ENCODE data around the gene CDKL4. TPM values are rescaled to one million over a fixed set of nuclear protein-coding genes. Genes with fewer than 3 reads are reported as not detected.

Gene CDKL4
- total RNA-seq, result 1 to 10 TPM in 1 of 2 donors, under 1 TPM in 1; 0.88 to 1.3 TPM
- polyA plus RNA-seq, result not detected
- long read RNA-seq, donor 1, result 0 reads
- long read RNA-seq, donor 2, result 0 reads

GRCh38 chr2:39243469-39244123, at the start of gene CDKL4:
Gene CDKL4 (minus strand): TSS chr2:39243970.
- intact Hi-C loops (cut with DNase I), result no loop called here
- DNase-seq, result no peak
- no peak within 1 kb of the TSS for H3K27ac ChIP-seq (ENCODE audit: low read depth in 1 of 2, low read length in 2 of 2)
- no peak within 1 kb of the TSS for H3K4me3 ChIP-seq (ENCODE audit: low read length in 2 of 2)
- no peaks in the 10 kb centered on the region for H3K9me3 ChIP-seq (ENCODE audit: control insufficient read depth, low read length)
- ATAC-seq (ENCODE audit: low FRiP score), result peak; percentile 57
- H3K36me3 ChIP-seq (ENCODE audit: control insufficient read depth in 1 of 2, insufficient read depth in 2 of 2, low read length in 1 of 2), result no peaks in the 10 kb centered on the region
- no peaks in the 10 kb centered on the region for H3K4me1 ChIP-seq (ENCODE audit: control insufficient read depth in 1 of 2, insufficient read depth in 2 of 2, low read length in 2 of 2)
- no peaks in the 10 kb centered on the region for H3K27me3 ChIP-seq (ENCODE audit: control insufficient read depth in 1 of 2, insufficient read depth in 2 of 2, low read length in 1 of 2)
- 55 to 70% methylated on average over 58 of the region's 58 CpGs for WGBS, 2 donors

GRCh38 chr2:39290433-39290832, 46.7 kb upstream of the CDKL4 start:
- DNase-seq, result no peak
- Histone ChIP-seq H3K27ac (ENCODE audit: low read depth in 1 of 2, low read length in 2 of 2) (no peak overlapping the region), H3K9me3 (ENCODE audit: control insufficient read depth, low read length) (no peaks in the 10 kb centered on the region), H3K4me1 (ENCODE audit: control insufficient read depth in 1 of 2, insufficient read depth in 2 of 2, low read length in 2 of 2) (no peaks in the 10 kb centered on the region), H3K27me3 (ENCODE audit: control insufficient read depth in 1 of 2, insufficient read depth in 2 of 2, low read length in 1 of 2) (no peaks in the 10 kb centered on the region), H3K4me3 (ENCODE audit: low read length in 2 of 2) (no peak overlapping the region), H3K36me3 (ENCODE audit: control insufficient read depth in 1 of 2, insufficient read depth in 2 of 2, low read length in 1 of 2) (peaks cover 0 to 6% of the 10 kb centered on the region in 2 donors)
- intact Hi-C loops (cut with DNase I), result no loop called here
- WGBS, 2 donors, result 84 to 94% methylated on average over 6 of the region's 6 CpGs
- ATAC-seq (ENCODE audit: low FRiP score), result no peak

- no peak overlapping the region for H3K4me3 ChIP-seq (ENCODE audit: low read length in 2 of 2)
- no peak for ATAC-seq (ENCODE audit: low FRiP score)
These were observed 45.8 kb upstream of the CDKL4 start for GRCh38 chr2:39289609-39290008.

GRCh38 chr2:39283561-39283960, 39.8 kb upstream of the CDKL4 start:
- H3K27ac ChIP-seq (ENCODE audit: low read depth in 1 of 2, low read length in 2 of 2), result no peak overlapping the region
- H3K4me1 ChIP-seq (ENCODE audit: control insufficient read depth in 1 of 2, insufficient read depth in 2 of 2, low read length in 2 of 2), result no peaks in the 10 kb centered on the region
- intact Hi-C loops (cut with DNase I), result no loop called here
- H3K9me3 ChIP-seq (ENCODE audit: control insufficient read depth, low read length), result no peaks in the 10 kb centered on the region
- WGBS, 2 donors, result 60 to 67% methylated on average over 1 of the region's 1 CpG
- no peak overlapping the region for H3K4me3 ChIP-seq (ENCODE audit: low read length in 2 of 2)
- no peak for ATAC-seq (ENCODE audit: low FRiP score)
- no peaks in the 10 kb centered on the region for H3K27me3 ChIP-seq (ENCODE audit: control insufficient read depth in 1 of 2, insufficient read depth in 2 of 2, low read length in 1 of 2)
- no peak for DNase-seq
- H3K36me3 ChIP-seq (ENCODE audit: control insufficient read depth in 1 of 2, insufficient read depth in 2 of 2, low read length in 1 of 2), result peaks cover 0 to 4% of the 10 kb centered on the region in 2 donors

More at GRCh38 chr2:39289609-39290008, 45.8 kb upstream of the CDKL4 start:
- no peaks in the 10 kb centered on the region for H3K4me1 ChIP-seq (ENCODE audit: control insufficient read depth in 1 of 2, insufficient read depth in 2 of 2, low read length in 2 of 2)
- no peak overlapping the region for H3K27ac ChIP-seq (ENCODE audit: low read depth in 1 of 2, low read length in 2 of 2)
- H3K9me3 ChIP-seq (ENCODE audit: control insufficient read depth, low read length), result no peaks in the 10 kb centered on the region
- intact Hi-C loops (cut with DNase I), result no loop called here
- peaks cover 0 to 6% of the 10 kb centered on the region in 2 donors for H3K36me3 ChIP-seq (ENCODE audit: control insufficient read depth in 1 of 2, insufficient read depth in 2 of 2, low read length in 1 of 2)
- DNase-seq, result no peak
- H3K27me3 ChIP-seq (ENCODE audit: control insufficient read depth in 1 of 2, insufficient read depth in 2 of 2, low read length in 1 of 2), result no peaks in the 10 kb centered on the region

- intact Hi-C loops (cut with DNase I), result no loop called here
- Histone ChIP-seq H3K4me3 (ENCODE audit: low read length in 2 of 2) (no peak overlapping the region), H3K27me3 (ENCODE audit: control insufficient read depth in 1 of 2, insufficient read depth in 2 of 2, low read length in 1 of 2) (no peaks in the 10 kb centered on the region), H3K4me1 (ENCODE audit: control insufficient read depth in 1 of 2, insufficient read depth in 2 of 2, low read length in 2 of 2) (no peaks in the 10 kb centered on the region), H3K36me3 (ENCODE audit: control insufficient read depth in 1 of 2, insufficient read depth in 2 of 2, low read length in 1 of 2) (peaks cover 4 to 8% of the 10 kb centered on the region in 2 donors), H3K27ac (ENCODE audit: low read depth in 1 of 2, low read length in 2 of 2) (no peak overlapping the region), H3K9me3 (ENCODE audit: control insufficient read depth, low read length) (no peaks in the 10 kb centered on the region)
- ATAC-seq (ENCODE audit: low FRiP score) (no peak), DNase-seq (no peak)
- WGBS, 2 donors, result 90 to 91% methylated on average over 3 of the region's 3 CpGs
These were observed 37.6 kb upstream of the CDKL4 start for GRCh38 chr2:39281391-39281790.

GRCh38 chr2:39275016-39275415, 31.2 kb upstream of the CDKL4 start:
- no peaks in the 10 kb centered on the region for H3K9me3 ChIP-seq (ENCODE audit: control insufficient read depth, low read length)
- H3K36me3 ChIP-seq (ENCODE audit: control insufficient read depth in 1 of 2, insufficient read depth in 2 of 2, low read length in 1 of 2), result peaks cover 3 to 4% of the 10 kb centered on the region in 2 donors
- 92 to 94% methylated on average over 1 of the region's 1 CpG for WGBS, 2 donors
- no peaks in the 10 kb centered on the region for H3K4me1 ChIP-seq (ENCODE audit: control insufficient read depth in 1 of 2, insufficient read depth in 2 of 2, low read length in 2 of 2)
- ATAC-seq (ENCODE audit: low FRiP score) (no peak), DNase-seq (no peak)
- intact Hi-C loops (cut with DNase I), result no loop called here
- no peak overlapping the region for H3K27ac ChIP-seq (ENCODE audit: low read depth in 1 of 2, low read length in 2 of 2)
- H3K27me3 ChIP-seq (ENCODE audit: control insufficient read depth in 1 of 2, insufficient read depth in 2 of 2, low read length in 1 of 2), result no peaks in the 10 kb centered on the region
- no peak overlapping the region for H3K4me3 ChIP-seq (ENCODE audit: low read length in 2 of 2)

- Histone ChIP-seq H3K4me3 (ENCODE audit: low read length in 2 of 2) (no peak overlapping the region), H3K27ac (ENCODE audit: low read depth in 1 of 2, low read length in 2 of 2) (no peak overlapping the region), H3K4me1 (ENCODE audit: control insufficient read depth in 1 of 2, insufficient read depth in 2 of 2, low read length in 2 of 2) (peaks cover 0 to 5% of the 10 kb centered on the region in 2 donors), H3K27me3 (ENCODE audit: control insufficient read depth in 1 of 2, insufficient read depth in 2 of 2, low read length in 1 of 2) (no peaks in the 10 kb centered on the region), H3K36me3 (ENCODE audit: control insufficient read depth in 1 of 2, insufficient read depth in 2 of 2, low read length in 1 of 2) (no peaks in the 10 kb centered on the region), H3K9me3 (ENCODE audit: control insufficient read depth, low read length) (no peaks in the 10 kb centered on the region)
- no peak for ATAC-seq (ENCODE audit: low FRiP score)
- no peak for DNase-seq
- 41 to 69% methylated on average over 3 of the region's 3 CpGs for WGBS, 2 donors
- intact Hi-C loops (cut with DNase I), result no loop called here
These were observed 26.2 kb upstream of the CDKL4 start for GRCh38 chr2:39269941-39270340.

GRCh38 chr2:39266916-39267434, 23.2 kb upstream of the CDKL4 start:
- H3K36me3 ChIP-seq (ENCODE audit: control insufficient read depth in 1 of 2, insufficient read depth in 2 of 2, low read length in 1 of 2), result no peaks in the 10 kb centered on the region
- no peak for DNase-seq
- no peaks in the 10 kb centered on the region for H3K27me3 ChIP-seq (ENCODE audit: control insufficient read depth in 1 of 2, insufficient read depth in 2 of 2, low read length in 1 of 2)
- 81 to 87% methylated on average over 3 of the region's 3 CpGs for WGBS, 2 donors
- no peak overlapping the region for H3K4me3 ChIP-seq (ENCODE audit: low read length in 2 of 2)
- H3K4me1 ChIP-seq (ENCODE audit: control insufficient read depth in 1 of 2, insufficient read depth in 2 of 2, low read length in 2 of 2), result peaks cover 0 to 5% of the 10 kb centered on the region in 2 donors
- intact Hi-C loops (cut with DNase I), result no loop called here
- ATAC-seq (ENCODE audit: low FRiP score), result no peak
- no peaks in the 10 kb centered on the region for H3K9me3 ChIP-seq (ENCODE audit: control insufficient read depth, low read length)
- H3K27ac ChIP-seq (ENCODE audit: low read depth in 1 of 2, low read length in 2 of 2), result no peak overlapping the region

- intact Hi-C loops (cut with DNase I), result no loop called here
- H3K36me3 ChIP-seq (ENCODE audit: control insufficient read depth in 1 of 2, insufficient read depth in 2 of 2, low read length in 1 of 2), result no peaks in the 10 kb centered on the region
- no peak for ATAC-seq (ENCODE audit: low FRiP score)
These were observed 22.5 kb upstream of the CDKL4 start for GRCh38 chr2:39266139-39266805.

More at GRCh38 chr2:39266139-39266805, 22.5 kb upstream of the CDKL4 start:
- 65% methylated on average over 3 of the region's 3 CpGs for WGBS, 2 donors
- no peak for DNase-seq
- no peaks in the 10 kb centered on the region for H3K27me3 ChIP-seq (ENCODE audit: control insufficient read depth in 1 of 2, insufficient read depth in 2 of 2, low read length in 1 of 2)
- H3K4me1 ChIP-seq (ENCODE audit: control insufficient read depth in 1 of 2, insufficient read depth in 2 of 2, low read length in 2 of 2), result peaks cover 0 to 5% of the 10 kb centered on the region in 2 donors
- peak overlapping the region in 1 of 2 donors; percentile 17 for H3K27ac ChIP-seq (ENCODE audit: low read depth in 1 of 2, low read length in 2 of 2)
- H3K4me3 ChIP-seq (ENCODE audit: low read length in 2 of 2), result no peak overlapping the region
- no peaks in the 10 kb centered on the region for H3K9me3 ChIP-seq (ENCODE audit: control insufficient read depth, low read length)
